ENCODE measurements around the gene TMEM184B. TPM values are rescaled to one million over a fixed set of nuclear protein-coding genes. Genes with fewer than 3 reads are reported as not detected.

Gene TMEM184B
- total RNA-seq, 4 donors from 2014 or later, result 39.1 to 56.1 (median 51.4) TPM

DNA sequence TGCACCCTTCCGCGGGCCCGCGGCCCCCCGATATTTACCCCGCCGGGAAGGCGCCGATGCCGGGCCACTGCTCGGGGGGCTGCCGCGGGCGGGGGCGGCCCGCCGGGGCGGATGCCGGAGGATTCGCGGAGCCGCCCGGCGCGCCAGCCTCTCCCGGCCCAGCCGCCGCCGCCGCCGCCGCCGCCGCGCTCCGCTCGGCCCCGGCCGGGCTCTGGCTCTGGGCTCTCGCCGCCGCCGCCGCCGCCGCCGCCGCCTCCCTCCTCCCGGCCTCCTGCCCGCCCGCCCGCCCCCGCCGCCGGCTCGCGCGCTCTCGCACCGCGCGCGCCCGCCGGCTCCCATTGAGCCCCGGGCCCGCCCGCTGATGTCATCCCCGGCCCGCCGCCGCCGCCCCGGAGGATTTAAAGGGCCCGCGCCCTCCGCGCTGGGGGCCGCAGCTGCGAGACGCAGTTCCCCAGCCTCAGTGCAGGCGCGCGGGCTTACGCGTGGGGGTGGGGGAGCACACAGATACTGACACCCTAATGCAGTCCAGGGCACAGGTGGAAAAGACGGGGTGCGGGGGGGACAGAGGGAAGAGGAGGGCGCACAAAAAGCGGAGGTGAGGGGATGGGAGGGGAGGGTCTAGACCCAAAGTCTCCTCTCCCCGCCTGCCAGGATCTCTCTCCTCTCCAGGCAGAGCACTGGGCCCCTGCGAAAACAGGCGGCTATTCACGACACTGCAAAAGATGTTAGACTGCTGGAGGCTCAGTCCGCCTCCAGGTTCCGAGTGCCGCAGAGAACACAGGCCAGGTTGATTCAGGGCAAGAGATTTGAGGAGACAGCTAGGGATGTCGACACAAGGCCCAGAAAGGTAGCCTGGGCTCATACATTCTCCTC is 44.5 kb upstream of the TMEM184B start, which contains the start of gene CSNK1E:
Gene CSNK1E (minus strand): TSS at position 312 of the 873 bp plus-strand sequence. CDS start 3,276 bp downstream, outside the sequence.
- no peaks in the 10 kb centered on the region for H3K9me3 ChIP-seq
- peak; percentile 80 to 92 (median 86) for DNase-seq
- peak within 1 kb of the TSS; percentile 57 to 90 (median 68) for H3K4me3 ChIP-seq
- peak within 1 kb of the TSS; percentile 92 to 100 (median 96) for H3K27ac ChIP-seq
- H3K36me3 ChIP-seq, result no peaks in the 10 kb centered on the region
- H3K4me1 ChIP-seq, result peaks cover 0 to 50% (median 14%) of the 10 kb centered on the region in 4 donors
- TF ChIP-seq POLR2A (IDR thresholded peaks at IDR 0.05), result peak; percentile 36 to 42
- TF ChIP-seq, protein P1, sequence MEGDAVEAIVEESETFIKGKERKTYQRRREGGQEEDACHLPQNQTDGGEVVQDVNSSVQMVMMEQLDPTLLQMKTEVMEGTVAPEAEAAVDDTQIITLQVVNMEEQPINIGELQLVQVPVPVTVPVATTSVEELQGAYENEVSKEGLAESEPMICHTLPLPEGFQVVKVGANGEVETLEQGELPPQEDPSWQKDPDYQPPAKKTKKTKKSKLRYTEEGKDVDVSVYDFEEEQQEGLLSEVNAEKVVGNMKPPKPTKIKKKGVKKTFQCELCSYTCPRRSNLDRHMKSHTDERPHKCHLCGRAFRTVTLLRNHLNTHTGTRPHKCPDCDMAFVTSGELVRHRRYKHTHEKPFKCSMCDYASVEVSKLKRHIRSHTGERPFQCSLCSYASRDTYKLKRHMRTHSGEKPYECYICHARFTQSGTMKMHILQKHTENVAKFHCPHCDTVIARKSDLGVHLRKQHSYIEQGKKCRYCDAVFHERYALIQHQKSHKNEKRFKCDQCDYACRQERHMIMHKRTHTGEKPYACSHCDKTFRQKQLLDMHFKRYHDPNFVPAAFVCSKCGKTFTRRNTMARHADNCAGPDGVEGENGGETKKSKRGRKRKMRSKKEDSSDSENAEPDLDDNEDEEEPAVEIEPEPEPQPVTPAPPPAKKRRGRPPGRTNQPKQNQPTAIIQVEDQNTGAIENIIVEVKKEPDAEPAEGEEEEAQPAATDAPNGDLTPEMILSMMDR (IDR thresholded peaks at IDR 0.05), result no peak
- no peaks in the 10 kb centered on the region for H3K27me3 ChIP-seq

DNA sequence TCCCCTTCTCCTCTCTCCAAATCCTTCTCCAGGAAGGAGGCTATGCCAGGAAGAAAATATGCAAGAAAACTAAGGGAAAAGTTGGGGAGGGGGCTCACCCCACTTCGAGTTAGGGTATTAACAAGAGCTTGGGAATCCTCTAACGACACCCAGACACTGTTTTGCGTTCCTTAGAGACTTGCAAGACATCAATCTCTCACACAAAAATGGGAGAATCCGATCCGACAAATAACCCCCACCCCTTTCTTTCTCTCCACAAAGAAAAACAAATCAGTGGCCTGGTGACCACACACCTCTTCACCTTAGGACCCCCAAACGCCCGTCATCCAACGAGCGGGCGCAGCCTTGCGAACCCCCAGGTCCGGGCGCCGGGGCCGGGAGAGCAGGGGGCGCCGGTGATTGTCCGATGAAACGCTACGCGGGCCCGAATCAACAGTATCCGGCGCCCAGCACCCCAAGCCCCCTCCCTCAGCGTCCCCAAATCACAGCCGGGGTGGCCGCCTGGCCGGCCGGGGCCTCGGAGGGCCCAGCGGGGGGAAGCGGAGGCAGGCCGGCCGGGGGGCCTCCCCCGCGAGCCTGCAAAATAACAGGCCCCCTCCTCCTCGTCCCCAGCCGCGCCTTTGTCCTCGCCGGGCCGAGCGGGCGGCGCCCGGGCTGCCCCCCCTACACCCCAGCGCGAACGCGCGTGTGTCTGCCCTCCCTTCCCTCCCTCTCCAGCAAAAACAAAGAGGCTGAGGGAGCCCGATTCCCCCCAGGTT is 43.7 kb upstream of the TMEM184B start:
- Histone ChIP-seq H3K4me1 (peaks cover 0 to 59% (median 14%) of the 10 kb centered on the region in 4 donors), H3K36me3 (no peaks in the 10 kb centered on the region), H3K27ac (peak overlapping the region; percentile 91 to 98 (median 96)), H3K9me3 (no peaks in the 10 kb centered on the region), H3K4me3 (peak overlapping the region; percentile 57 to 90 (median 68)), H3K27me3 (no peaks in the 10 kb centered on the region)
- TF ChIP-seq, protein P1 (IDR thresholded peaks at IDR 0.05), result no peak
- no peak for TF ChIP-seq POLR2A (IDR thresholded peaks at IDR 0.05)
- peak; percentile 62 to 80 (median 79) for DNase-seq

DNA sequence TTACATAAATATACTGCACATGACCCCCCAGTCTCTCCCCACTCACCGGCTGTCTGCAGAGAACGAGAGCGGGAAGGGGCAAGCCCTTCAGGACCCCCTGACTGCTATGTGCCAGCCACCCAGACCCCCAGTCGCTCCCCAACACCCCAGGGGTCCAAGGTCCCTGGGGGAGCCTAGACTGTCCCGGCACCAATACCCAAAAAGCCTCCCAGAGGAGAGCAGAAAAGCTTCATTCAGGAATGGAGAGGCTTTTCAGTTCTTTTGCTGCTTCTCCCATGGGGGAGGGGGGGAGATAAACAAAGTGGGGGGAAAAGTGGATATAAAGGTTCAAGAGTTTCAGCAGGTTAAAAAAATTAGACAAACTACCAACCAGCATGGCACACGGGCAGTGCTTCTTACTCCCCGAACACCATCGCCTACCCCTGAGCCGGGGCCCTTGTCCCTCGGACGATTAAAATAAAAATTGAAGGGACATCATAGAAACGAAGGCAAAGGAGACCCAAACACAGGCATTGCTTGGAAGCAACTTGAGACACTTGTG is 43.1 kb upstream of the TMEM184B start:
- peak in 1 of 3 donors; percentile 28 for DNase-seq

DNA sequence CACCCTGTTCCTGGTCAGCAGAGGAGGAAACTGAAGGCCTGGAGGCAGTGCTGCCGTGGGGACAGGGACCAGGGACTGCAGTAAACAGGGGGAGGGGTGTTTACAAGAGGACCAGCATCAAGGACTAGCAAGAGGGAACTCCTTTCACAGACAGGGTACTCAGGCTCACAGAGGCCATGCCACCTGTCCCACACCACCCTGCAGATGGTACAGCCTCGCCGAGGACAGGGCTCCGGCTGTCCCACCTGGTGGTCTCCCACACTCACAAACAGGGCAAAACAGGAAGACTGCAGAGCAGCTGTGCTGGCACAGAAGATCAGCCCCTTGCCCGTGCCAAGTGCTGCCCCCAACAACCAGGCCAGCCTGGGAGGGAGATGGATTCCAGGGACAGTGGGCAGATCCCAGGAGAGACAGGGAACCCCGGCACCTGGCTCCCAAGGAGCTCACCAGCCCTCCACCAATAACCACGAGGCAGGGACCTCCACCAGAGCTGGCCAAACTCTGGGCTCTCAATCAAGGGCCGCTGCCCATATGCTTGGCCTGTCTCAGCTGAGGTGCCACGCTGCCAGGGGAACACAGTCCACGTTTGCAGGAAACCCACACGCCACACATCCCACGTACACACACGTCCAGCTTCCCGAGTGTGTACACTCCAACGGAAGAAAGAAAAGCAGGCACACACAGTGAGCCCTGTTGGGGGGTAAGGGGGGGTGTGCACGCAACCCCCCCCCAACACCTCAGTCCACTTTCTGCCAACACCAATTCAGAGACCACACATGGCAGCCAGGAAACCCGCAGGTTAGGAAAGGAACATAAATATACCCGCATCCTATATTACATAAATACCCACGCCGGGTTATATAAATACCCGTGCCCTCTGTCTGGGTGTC is 42.4 kb upstream of the TMEM184B start:
- DNase-seq, result peak in 2 of 3 donors; percentile 67 to 68
- H3K4me1 ChIP-seq, result peaks cover 0 to 72% (median 20%) of the 10 kb centered on the region in 4 donors
- H3K27ac ChIP-seq, result peak overlapping the region; percentile 91 to 98 (median 96)
- H3K27me3 ChIP-seq, result no peaks in the 10 kb centered on the region
- no peak for TF ChIP-seq POLR2A (IDR thresholded peaks at IDR 0.05)
- TF ChIP-seq, protein P1 (IDR thresholded peaks at IDR 0.05), result no peak
- H3K9me3 ChIP-seq, result no peaks in the 10 kb centered on the region
- no peaks in the 10 kb centered on the region for H3K36me3 ChIP-seq
- H3K4me3 ChIP-seq, result peak overlapping the region; percentile 57 to 90 (median 68)

More for the DNA sequence above, 43.1 kb upstream of the TMEM184B start:
- TF ChIP-seq POLR2A (IDR thresholded peaks at IDR 0.05), result no peak
- TF ChIP-seq, protein P1 (IDR thresholded peaks at IDR 0.05), result no peak
- Histone ChIP-seq H3K4me1 (peaks cover 0 to 65% (median 18%) of the 10 kb centered on the region in 4 donors), H3K4me3 (peak overlapping the region; percentile 57 to 90 (median 68)), H3K36me3 (no peaks in the 10 kb centered on the region), H3K27me3 (no peaks in the 10 kb centered on the region), H3K27ac (peak overlapping the region; percentile 91 to 98 (median 96)), H3K9me3 (no peaks in the 10 kb centered on the region)
